GM04504 (cell line): ENCODE data around the gene EGFLAM.
"Not testable (repeated sequence)": the region's sequence is repeated elsewhere in the genome, so short reads cannot be mapped to it uniquely, and the experiment has no call there.

Source experiments
- DNase-seq: peaks from one replicate; pipeline ENCODE4 v3.0.0-alpha.2; 2012; ENCODE audit warnings: low read depth

The EGFLAM gene

DNA sequence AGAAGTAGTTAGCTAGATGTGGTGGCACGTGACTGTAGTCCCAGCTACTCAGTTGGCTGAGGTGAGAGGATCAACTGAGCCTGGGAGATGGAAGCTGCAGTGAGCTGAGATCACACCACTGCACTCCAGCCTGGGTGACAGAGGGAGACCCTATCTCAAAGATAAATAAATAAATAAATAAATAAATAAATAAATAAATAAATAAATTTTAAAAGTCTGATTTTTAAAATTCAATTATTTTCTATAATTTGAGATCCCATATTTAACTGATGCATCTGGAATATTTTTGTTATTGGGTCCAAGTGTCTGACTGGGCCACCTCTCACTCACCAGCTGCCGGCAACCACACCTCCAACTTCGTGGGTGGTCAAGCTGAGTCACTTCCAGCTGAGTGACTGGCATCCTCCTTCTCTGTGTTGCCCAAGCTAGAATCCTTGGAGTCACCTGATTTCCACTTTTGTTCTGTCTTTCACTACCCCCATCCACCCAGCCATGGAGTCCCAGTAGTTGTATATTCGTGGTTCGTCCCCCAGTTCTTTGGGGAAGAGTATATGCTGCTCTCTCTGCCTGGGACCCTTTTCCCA lies 70.9 kb downstream of the EGFLAM start:
- DNase-seq = no peak

GRCh38 chr5:38330207-38330606 lies 71.8 kb downstream of the EGFLAM start:
- DNase-seq = no peak

- no peak for DNase-seq
Observed at GRCh38 chr5:38331831-38332230, 73.5 kb downstream of the EGFLAM start.

DNA sequence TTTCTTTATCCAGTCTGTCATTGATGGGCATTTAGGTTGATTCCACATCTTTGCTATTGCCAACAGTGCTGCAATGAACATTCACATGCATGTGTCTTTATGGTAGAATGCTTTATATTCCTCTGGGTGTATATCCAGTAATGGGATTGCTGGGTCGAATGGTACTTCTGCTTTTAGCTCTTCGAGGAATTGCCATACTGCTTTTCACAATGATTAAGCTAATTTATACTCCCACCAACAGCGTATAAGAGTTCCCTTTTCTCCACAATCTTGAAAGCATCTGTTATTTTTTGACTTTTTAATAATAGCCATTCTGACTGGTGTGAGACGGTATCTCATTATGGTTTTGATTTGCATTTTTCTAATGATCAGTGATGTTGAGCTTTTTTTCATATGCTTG lies 74.8 kb downstream of the EGFLAM start:
- DNase-seq = not testable (repeated sequence)

DNA sequence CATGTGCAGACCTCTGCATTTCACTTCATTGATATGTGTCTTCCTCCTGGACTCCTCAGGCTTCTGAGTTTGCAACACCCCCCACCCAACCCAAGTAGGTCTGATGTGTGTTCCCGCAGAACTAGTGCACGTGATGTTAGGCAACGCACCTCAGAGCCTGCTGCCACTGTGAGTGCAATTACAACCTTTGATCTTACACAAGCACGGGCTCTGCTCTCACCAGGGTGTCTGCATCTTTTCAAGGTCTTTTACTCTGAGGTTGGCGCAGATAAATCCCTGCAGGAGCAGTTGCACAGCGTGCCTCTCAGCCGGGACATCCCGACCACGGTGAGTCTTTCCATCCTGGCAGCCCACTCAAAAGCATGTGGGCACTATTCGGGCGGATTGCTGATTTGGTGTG lies 80.1 kb downstream of the EGFLAM start:
- no peak for DNase-seq

DNA sequence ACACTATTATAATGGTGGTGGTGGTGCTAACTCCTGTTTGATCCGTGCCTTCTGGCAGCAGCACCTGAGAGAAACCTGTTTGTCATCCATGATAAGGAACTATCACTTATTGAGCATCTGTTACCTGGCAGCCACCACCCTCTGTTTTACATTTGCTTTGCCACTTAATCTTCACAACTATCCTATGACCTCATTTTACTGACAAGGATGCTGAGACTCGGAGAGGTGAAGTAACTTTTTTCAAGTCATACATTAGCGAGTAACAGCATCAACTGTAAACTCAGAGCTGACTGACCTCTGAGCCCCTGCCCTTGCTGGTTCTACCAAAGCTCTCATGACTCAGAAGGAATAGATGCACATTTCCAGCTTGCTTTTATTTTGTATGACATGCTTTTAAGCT lies 81.1 kb downstream of the EGFLAM start:
- DNase-seq = no peak

DNA sequence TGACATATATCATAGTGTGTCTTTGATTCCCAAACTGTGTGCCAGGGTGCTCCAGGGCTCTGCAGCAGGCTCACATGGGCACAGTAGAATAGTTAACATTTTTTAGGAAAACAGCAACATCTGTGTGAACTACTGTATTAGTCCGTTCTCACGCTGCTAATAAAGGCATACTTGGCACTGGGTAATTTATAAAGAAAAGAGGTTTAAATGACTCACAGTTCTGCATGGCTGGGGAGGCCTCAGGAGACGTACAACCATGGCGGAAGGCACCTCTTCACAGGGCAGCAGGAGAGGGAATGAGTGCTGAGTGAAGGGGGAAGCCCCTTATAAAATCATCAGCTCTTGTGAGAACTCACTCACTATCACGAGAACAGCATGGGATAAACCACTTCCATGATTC lies 82.7 kb downstream of the EGFLAM start:
- DNase-seq = no peak

DNA sequence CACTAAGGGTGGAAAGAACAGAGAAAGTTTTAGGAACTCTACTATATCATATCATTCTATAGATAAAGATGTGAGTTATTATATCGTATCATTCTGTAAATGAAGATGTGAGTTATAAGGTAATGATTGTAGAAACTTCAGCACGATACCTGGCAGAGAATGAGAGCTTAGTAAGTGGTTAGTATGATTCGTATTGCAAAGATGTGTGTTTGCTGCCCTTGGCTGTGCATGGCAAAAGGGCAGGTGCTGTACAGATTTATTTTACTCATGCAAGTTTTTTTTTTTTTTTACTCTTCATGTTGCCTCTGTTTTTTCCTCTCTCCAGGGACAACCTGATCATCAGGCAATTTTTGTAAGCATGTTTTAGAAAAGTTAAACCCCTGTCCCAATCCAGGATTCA lies 83.3 kb downstream of the EGFLAM start:
- DNase-seq = no peak

GRCh38 chr5:38342261-38342660 lies 83.9 kb downstream of the EGFLAM start:
- no peak for DNase-seq

- DNase-seq = no peak
Observed at GRCh38 chr5:38344891-38345290, 86.5 kb downstream of the EGFLAM start.

GRCh38 chr5:38346593-38346992 lies 88.2 kb downstream of the EGFLAM start:
- no peak for DNase-seq

DNA sequence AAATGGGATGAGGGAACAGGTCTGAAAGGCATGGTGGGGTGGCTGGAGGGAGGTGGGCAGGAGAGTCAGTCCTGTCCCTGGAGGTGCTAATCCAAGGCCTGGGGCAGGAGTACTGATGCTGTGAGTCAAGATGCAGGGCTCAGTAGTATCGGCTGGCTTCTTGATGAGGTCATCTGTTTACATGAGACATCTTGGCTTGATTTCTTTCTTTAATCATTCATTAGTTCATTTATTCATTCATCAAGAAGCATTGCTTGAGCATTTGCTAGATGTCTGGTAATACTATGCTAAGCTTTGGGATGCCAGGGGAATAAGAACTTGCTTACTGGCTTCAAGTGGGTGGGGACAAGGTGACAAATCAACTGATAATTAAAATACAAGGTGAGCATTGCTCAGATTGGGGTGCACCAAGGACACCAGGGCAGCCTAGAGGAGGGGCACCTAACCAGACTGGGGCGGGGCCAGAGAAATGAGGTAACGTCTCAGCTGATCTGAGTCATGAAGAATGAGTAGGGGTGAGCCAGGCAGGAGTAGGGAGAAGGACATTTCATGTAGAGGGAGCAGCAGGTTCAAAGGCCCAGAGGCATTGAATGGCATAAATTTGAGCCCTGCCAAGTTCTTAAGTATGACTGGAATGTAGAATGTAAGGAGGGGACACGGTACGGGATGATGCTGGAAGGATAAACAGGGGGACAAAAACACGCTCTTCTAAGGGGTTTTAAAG lies 88.8 kb downstream of the EGFLAM start:
- no peak for DNase-seq

DNA sequence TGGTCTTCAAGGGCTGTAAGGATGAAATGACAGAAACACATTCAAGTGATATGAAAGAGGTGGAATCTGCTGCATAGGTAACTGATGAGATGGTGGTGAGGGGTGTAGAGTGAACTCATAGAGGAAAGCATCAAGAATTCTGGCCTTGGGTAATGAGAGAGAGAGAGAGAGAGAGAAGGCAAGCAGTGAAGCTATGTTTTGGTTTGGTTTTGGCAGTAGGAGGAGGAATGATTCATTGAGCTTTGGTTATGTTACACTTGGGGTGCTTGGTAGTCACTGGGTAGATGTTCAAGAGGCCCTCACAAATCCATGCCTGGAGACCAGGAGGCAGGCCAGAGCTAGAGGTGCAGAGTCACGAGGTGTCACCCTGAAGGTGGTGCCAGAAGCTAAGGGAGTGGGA lies 89.5 kb downstream of the EGFLAM start:
- no peak for DNase-seq

GRCh38 chr5:38360323-38361061 lies 102.1 kb downstream of the EGFLAM start:
- no peak for DNase-seq

DNA sequence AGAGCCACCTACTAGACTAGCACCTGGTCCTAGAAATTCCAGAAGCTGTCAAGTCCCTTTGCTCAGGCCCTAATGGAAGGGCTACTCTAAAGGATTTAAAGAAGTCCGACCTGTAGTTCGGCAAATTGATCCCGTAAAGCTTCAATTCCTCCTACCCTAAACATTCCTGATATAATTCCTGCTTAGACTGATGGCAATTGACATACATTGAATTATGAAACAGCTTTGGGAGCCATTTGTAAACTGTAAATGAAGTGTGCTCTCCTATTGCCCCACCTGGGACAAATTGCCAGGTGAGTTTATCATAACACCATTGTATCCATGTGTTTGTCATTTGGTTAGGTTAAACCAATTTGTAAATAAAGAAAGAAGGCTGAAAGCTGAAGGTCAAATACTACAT lies 104.4 kb downstream of the EGFLAM start:
- no peak for DNase-seq

GRCh38 chr5:38364825-38365224 lies 106.5 kb downstream of the EGFLAM start:
- DNase-seq = no peak

DNA sequence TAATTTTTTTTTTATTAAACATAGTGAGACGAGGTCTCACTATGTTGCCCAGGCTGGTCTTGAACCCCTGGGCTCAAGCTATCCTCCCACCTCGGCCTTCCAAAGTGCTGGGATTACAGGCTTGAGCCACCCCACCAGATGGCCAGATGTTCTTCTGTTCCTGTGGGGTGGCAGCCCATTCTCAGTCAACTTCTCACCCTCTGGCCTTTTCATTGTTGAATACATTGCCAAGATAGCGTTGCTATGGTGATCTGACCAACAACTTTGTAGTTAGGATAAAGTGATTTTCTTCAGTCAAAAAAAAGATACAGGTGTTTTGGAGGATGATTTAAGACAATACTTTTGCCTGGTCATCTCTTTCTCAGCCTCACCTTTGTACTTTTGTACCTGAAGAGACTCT lies 109.1 kb downstream of the EGFLAM start:
- DNase-seq = no peak

DNA sequence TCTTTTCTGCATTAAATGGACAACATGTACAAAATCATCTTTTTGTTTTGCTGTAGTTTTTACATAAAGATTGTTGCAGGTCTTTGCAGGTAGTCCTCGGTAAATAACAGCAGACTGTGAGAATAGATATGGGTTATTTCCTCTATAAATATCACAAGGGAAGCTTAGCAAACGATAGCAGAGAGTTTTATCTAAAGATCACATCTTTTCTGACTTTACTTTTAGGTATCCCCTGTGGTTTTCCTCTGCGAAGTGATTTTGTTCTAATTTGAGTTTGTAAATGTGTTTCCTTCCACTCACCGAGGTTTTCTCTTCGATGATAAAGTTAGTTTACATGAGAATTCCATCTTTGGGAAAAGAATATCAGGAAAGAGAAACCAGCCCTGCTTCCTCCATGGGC lies 109.6 kb downstream of the EGFLAM start:
- DNase-seq = no peak

DNA sequence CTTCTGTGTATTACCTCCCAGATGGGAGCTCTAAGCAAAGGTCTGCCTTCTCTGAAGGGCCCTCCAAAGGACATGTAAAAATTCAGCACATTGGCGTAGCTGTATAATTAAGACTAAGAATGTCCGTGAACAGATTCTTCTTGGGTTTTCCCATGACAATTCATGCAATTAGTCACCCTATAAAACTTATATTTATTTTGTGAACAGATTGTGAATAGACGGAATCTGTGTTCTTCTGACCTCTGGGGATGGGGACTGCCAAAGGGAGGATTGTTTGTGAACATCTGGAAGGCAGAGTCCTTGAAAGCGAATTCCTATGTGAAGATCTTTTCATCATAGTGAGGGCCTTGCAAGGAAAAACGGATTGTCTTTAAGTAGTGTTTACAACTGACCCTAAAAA lies 111.3 kb downstream of the EGFLAM start:
- DNase-seq = peak; percentile 14

DNA sequence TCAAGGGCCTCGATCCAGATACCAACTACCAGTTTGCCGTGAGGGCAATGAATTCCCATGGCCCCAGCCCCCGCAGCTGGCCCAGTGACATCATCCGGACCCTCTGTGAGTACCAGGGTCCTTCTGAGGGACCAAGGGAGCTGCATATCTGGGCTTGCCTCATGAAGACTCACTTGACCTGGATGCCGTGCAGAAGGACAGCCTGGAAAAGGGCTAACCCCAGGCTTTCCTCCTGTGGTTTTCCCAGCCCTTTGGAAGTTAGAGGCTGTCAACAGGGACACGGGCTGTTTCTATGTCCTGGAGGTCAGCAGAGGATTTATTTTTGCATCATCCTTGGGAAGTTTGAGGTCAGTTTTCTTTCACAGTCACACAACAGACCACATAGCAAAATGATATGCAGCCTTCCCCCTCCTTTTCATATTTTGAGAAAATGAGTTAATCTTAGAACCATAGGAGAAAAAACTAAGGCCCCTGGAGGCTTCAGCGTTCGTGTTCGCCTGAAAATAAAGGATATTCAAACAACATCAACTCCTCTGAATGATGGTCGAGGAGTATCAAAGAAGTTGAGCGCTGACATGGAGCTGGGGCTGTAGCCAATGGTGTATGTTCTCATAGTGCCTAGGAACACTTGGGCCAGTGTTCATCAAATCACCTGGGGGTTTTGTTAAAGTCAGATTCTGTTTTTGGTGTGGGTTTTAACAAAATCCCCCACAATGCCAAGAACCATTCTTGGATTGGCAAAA lies 112.2 kb downstream of the EGFLAM start:
- DNase-seq = no peak

DNA sequence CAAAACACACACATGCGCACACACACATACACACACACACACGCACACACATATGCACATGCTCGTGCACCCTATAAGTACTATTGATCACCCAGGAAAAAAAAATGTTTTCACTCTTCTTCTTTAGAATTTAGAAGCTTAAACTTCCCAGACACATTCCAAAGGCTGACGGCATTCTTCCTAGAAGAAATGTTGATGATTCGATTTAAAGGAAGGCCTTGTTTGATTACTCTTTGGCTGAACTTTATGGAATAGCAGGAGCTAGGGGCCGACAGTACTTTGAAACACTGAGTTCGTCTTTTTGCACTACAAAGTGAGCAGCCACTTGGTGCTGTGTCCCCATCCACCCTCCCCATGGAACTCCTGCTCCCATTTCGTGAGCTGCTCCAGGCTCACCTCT lies 113.2 kb downstream of the EGFLAM start:
- no peak for DNase-seq

- DNase-seq = no peak
Observed at GRCh38 chr5:38373743-38374142, 115.4 kb downstream of the EGFLAM start.

DNA sequence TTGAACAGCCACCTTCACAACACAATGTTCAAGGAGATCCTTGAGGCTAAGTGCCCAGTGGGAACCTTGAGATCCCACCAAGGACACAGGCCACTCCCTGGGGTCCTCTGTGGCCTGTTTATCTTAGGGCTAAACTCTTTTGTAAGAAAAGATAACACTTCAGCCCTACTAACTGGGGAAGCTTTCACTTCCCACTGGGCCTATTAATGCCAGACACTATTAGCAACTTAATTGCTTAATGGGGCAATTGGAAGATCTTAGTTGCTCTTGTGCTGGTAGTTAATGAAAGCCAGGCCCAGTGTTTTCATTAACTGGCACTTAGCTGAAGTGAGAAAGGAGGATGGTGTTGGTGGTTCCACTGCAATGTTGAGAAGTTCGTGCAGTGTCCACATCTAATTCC lies 117.1 kb downstream of the EGFLAM start:
- DNase-seq = no peak
